GM21447 (cell line): ENCODE data around the gene PTPDC1.
"Not testable (repeated sequence)": the region's sequence is repeated elsewhere in the genome, so short reads cannot be mapped to it uniquely, and the experiment has no call there.

ENCODE experiments used
- ATAC-seq: cut with Tn5 transposase; IDR thresholded peaks from one replicate; pipeline ENCODE4 v1.9.1; 2021; ENCODE audit not compliant: unreplicated experiment

The PTPDC1 gene

DNA sequence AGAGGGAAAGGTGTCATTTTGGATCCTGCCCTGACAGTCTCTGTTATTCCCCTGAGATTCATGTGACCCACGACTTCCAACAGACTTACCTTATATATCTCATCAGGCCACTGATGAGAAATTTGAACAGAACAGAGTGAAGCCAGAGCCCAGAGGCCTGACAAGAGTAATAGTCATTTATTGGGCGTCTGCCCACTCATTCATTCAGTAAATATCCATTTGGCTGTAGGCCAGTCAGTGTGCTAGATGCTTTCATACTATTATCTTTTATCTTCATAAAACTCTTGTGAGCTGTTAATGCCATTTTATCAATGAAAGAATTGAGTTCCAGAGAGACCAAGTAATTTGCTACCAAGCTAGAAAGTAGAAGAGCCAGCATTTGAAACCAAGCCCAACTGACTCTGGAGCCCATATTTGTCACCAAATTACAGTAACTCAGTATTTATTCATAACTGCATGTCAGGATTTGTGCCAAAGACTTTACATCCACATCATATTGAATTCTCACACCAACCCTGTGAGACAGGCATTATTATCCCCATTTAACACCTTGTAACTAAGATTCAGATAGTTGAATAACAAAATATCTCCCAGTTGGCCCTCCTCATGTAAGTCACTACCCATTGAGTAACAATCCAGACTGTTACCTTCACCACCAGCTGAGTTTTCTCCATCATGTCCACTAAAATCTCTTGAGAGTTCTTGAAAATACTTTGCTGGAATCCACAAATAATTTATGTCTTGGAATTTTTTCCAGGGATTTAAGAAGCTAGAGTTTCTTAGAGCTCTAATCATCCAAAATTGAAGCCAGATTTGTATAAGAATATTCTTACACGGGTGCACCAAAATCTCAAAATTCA, 2.5 kb downstream of the PTPDC1 start:
- no peak for ATAC-seq

DNA sequence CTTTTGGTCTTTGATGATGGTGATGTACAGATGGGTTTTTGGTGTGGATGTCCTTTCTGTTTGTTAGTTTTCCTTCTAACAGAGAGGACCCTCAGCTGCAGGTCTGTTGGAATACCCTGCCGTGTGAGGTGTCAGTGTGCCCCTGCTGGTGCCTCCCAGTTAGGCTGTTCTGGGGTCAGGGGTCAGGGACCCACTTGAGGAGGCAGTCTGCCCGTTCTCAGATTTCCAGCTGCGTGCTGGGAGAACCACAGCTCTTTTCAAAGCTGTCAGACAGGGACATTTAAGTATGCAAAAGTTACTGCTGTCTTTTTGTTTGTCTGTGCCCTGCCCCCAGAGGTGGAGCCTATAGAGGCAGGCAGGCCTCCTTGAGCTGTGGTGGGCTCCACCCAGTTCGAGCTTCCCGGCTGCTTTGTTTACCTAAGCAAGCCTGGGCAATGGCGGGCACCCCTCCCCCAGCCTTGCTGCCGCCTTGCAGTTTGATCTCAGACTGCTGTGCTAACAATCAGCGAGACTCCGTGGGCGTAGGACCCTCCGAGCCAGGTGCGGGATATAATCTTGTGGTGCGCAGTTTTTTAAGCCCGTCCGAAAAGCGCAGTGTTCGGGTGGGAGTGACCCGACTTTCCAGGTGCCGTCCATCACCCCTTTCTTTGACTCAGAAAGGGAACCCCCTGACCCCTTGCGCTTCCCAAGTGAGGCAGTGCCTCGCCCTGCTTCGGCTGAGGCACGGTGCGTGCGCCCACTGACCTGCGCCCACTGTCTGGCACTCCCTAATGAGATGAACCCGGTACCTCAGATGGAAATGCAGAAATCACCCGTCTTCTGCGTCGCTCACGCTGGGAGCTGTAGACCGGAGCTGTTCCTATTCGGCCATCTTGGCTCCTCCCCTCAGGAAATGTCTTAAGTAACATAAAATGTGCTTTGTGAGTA, 10.2 kb downstream of the PTPDC1 start:
- ATAC-seq, result not testable (repeated sequence)

DNA sequence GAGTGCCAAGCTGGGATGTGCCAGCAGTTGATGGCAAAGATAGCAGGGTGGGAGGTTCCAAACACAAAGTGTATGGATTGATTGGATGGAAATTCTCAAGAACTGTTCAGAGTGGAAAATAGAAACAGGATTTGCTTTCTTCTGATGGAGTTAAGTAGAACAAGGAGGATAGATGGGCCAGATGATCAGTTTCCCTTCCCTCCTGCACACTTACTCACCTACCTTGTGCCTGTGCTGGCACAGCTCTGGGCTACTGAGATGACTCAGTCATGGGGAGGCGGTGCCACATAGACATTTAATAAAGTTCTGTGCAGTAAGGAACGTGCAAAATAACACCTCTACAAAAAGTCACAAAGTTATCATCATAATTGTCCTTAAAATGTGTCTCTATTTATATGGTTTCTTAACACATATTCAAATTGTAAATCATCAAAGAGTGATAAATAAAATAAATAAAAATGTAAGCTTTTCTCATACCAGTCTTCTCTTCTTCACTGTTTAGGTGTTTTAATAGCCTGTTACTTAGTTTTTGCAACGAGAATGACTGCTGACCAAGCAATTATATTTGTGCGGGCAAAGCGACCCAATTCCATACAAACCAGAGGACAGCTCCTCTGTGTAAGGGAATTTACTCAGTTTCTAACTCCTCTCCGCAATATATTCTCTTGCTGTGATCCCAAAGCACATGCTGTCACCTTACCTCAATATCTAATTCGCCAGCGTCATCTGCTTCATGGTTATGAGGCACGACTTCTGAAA, 12.7 kb downstream of the PTPDC1 start:
- ATAC-seq, result no peak

DNA sequence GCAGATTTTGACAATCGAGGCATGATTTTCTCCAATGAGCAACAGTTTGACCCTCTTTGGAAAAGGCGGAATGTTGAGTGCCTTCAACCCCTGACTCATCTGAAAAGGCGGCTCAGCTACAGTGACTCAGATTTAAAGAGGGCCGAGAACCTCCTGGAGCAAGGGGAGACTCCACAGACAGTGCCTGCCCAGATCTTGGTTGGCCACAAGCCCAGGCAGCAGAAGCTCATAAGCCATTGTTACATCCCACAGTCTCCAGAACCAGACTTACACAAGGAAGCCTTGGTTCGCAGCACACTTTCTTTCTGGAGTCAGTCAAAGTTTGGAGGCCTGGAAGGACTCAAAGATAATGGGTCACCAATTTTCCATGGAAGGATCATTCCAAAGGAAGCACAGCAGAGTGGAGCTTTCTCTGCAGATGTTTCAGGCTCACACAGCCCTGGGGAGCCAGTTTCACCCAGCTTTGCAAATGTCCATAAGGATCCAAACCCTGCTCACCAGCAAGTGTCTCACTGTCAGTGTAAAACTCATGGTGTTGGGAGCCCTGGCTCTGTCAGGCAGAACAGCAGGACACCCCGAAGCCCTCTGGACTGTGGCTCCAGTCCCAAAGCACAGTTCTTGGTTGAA, 13.6 kb downstream of the PTPDC1 start:
- no peak for ATAC-seq

DNA sequence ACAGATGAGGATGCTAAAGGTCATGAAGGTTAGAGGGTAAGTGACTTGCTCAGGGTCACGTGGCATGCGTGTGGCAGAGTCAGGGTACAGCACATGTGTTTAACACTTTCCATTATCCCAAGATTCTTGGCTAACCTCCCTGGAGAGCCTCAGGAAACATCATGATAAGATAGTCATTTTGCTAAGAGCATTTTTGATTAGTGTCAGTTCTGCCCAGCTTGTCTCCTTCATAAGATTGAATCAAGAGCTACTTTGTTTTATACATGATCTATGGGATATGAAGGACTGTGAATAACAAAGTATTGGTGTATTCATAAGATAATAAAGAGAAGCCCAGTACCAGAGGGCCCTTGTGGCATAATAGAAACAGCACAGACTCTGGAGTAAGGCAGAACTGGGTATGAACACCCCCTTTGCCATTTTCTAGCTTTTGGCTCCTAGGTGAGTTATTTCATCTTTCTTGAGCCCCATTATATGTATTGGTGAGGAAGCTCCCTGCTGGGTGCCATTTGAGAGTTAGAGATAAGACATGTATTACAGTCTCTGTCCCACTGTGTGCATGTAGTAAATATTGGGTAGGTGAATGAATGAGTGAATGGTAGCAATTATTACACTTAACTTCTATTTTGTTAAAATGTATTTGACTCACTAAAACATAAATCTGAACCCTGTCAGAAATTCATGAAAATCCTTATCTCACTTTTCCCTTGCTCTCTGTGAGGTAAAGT, 16.1 kb downstream of the PTPDC1 start:
- ATAC-seq, result no peak

DNA sequence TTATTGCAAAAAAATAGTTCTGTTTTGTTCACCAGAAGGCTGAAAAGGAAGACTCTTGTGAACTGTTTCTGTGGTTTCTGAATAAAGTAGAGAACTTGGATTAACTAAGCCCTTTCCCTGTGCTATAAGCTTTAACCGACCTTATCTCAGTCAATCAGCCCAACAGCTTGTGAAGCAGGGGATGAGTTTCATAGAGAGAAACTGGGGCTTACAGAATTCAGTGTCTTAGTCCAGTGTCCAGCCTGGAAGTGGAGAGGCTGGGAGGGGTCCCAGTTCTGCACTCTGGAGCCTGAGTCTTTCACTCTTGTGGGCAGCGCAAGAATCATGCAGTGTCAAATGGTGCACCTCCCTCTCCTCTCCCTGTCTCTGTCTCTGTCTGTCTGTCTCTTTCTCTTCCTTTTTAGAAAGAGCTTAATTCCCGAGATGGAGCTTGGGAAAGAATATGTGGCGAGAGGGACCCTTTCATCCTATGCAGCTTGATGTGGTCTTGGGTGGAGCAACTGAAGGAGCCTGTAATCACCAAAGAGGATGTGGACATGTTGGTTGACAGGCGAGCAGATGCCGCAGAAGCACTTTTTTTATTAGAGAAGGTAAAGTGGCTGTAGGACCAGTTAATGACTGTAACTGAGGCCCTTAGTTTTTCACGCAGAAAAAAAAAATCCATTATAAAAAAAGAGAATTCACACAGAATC, 17.0 kb downstream of the PTPDC1 start:
- no peak for ATAC-seq

DNA sequence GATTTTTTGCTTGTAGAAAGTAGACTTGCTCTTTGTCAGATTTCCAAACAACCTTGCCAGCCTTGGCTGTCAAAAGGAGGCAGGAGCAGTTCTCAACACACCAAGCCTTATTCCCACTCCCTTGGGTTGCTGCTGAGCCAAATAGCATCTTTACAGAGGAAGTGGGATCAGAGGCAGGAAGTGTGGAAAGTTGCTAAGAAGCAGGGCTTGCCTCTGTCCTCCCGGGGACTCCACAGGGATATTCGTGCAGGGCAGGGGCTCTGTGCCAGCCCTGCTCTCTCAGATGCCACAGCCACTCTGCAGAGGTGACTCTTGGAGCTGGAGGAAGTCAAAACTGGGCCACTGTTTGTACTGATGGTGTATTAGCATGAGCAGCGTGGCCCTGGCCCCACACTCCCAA, 24.3 kb downstream of the PTPDC1 start:
- ATAC-seq, result no peak

DNA sequence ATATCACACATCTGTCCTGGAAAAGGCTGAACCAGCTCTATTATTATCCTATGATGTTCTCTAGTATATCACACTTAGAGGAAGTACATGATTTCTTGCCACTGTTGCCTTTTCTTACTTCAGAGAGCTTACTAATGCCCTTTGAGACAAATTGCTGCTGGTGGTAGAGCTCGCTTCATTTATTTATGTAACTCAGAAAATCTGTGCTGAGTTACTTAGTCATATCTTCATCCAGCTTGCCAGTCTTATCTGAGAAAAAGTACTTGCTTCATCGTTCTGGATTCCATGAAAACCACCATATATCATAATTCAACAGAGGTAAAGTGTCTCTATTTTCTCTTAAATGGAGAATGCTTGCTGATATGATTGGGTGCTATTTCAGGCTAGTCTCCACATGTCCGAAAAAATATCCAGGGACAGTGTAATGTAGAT, 26.6 kb downstream of the PTPDC1 start:
- ATAC-seq, result no peak

DNA sequence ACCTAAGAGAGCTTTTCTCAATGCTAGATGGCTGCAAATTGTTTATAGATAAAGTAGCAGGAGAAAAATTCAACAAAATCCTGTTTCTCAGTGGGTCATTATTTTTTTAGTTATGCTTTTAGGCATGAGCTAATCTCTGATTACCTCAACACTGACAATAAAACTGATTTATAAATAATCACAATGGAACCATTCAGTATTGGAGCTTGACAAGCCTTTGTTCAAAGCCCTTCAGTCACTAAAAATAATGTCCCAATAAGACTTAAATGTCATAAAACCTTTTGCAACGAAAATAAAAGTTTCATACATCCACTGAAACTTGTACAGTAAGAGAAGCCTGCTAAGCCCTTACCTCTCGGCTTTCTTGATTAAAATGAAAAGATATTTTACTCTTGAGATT, 27.2 kb downstream of the PTPDC1 start:
- no peak for ATAC-seq

DNA sequence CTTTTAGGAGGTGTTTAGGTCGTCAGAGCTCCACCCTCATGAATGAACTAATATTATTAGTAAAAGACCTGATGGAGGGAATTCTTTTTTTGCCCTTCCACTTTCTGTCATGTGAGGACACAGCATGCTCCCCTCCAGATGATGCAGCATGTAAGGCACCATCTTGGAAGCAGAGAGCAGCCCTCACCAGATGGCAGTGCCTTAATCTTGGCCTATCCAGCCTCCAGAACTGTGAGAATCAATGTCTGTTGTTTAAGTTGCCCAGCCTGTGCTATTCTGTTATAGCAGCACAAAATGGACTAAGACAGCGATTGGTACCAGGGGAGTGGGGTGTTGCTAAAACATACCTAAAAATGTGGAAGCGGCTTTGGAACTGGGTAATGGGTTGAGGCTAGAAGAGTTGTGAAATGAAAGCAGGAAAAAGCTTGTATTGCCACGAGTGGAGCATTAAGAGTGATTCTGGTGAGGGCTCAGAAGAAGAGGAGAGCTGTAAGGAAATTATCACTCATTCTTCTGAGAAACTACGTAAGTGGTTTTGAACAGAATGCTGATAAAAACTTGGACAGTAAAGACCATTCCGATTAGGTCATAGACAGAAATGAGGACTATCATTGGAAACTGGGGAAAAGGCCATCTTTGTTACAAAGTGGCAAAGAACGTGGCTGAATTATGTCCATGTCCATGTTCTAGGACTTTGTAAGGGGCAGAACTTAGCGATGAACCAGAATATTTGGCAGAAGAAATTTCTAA, 28.6 kb downstream of the PTPDC1 start:
- ATAC-seq, result no peak

DNA sequence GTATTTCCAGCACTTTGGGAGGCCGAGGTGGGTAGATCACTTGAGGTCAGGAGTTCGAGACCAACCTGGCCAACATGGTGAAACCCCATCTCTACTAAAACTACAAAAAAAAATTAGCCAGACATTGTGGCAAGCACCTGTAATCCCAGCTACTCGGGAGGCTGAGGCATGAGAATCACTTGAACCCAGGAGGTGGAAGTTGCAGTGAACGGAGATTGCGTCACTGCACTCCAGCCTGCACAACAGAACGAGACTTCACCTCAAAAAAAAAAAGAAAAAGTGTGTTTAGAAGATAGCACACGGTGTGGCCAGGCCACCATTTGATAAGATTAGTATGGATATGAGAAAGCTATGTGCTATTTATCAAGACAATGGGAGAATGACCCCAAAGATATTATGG, 35.8 kb downstream of the PTPDC1 start:
- not testable (repeated sequence) for ATAC-seq

DNA sequence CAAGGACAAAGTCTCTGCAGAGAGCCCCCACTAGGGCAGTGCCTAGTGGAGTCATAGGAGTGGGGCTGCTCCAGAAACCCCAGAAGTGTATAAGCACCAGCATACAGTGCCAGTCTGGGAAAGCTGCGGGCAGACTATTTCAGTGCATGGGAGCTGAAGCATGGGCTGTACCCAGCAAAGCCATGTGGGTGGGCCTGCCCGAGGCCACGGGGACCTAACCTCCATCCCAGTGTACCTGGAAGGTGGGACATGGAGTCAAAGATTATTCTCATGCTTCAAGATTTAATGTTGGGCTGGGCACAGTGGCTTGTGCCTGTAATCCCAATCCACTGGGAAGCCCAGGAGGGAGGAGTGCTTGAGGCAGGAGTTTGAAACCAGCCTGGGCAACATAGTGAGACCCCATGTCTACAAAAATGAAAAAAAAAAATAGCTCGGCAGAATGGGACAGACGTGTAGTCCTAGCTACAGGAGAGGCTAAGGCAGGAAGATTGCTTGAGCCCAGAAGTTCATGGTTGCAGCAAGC, 36.7 kb downstream of the PTPDC1 start:
- ATAC-seq, result no peak

DNA sequence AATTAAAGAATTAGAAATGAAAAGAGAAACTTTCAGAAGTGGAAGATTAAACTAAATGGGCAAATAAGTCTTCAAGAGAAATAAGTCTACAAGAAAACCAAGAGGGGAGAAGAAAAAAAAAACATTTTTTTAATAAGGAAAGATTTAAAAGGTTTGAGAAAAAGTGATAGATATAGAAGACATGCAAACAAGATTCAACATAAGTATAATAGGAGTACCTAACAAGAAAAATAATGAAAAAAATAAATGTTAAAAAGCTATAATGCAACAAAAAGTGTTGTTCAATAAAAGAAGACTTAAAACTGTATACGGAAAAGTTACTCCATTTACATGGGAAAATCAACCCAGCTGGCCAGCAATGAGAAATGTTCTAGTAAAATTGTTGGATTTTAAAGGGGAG, 42.6 kb downstream of the PTPDC1 start:
- no peak for ATAC-seq

DNA sequence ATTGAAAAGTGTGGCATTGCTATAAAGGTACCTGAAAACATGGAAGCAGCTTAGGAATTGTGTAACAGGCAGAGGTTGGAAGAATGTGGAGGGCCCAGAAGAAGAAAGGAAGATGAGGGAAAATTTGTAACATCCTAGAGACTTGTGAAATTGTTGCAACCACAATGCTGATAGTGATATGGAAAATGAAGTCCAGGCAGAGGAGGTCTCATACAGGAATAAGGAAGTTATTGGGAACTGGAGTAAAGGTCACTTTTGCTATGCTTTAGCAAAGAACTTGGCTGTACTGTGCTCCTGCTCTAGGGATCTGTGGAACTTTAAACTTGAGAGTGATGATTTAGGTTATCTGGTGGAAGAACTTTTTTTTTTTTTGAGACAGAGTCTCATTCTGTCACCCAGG, 43.5 kb downstream of the PTPDC1 start:
- no peak for ATAC-seq

DNA sequence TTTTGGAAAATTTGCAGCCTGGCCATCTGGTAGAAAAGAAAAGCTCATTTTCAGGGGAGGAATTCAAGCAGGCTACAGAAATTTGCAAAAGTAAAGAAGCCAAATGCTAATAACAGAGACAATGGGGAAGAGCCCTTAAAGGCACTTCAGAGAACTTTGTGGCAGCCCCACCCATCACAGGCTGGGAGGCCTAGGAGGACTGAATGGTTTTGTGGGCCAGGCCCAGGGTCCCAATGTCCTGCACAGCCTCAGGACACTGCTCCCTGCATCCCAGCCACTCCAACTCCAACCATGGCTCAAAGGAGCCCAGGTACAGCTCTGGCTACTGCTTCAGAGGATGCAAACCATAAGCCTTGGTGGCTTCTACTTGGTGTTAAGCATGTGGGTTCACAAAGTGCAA, 44.3 kb downstream of the PTPDC1 start:
- no peak for ATAC-seq

DNA sequence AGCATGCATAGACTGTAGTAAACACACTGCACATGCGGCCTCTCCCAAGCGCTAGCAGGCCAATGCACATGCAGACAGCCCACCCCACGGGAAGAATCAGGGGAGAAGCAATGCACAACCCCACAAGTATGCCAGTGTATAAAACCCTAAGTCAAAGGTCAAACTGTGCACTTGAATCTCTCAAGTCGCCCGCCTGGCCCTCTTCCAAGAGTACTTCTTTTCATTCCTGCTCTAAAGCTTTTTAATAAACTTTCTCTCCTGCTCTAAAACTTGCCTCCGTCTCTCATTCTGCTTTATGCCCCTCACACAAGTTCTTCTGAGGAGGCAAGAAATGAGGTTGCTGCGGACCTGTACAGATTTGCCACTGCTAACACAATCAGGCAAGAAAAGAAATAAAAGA, 50.4 kb downstream of the PTPDC1 start:
- no peak for ATAC-seq

DNA sequence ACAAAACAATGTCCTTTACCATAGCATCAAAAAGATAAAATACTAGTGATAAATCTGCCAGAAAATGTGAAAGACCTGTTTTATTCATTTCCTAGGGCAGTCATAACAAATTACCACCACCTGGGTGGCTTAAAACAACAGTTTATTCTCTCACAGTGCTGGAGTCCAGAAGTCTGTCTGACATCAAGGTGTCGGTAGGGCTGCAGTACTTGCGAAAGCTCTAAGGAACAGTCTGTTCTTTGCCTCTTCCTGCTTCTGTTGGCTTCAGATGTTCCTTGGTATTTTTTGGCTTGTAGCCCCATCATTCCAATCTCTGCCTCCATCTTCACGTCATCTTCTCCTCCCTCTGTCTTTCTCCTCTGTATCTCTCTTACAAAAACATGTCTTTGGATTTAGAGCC, 51.0 kb downstream of the PTPDC1 start:
- ATAC-seq, result no peak

DNA sequence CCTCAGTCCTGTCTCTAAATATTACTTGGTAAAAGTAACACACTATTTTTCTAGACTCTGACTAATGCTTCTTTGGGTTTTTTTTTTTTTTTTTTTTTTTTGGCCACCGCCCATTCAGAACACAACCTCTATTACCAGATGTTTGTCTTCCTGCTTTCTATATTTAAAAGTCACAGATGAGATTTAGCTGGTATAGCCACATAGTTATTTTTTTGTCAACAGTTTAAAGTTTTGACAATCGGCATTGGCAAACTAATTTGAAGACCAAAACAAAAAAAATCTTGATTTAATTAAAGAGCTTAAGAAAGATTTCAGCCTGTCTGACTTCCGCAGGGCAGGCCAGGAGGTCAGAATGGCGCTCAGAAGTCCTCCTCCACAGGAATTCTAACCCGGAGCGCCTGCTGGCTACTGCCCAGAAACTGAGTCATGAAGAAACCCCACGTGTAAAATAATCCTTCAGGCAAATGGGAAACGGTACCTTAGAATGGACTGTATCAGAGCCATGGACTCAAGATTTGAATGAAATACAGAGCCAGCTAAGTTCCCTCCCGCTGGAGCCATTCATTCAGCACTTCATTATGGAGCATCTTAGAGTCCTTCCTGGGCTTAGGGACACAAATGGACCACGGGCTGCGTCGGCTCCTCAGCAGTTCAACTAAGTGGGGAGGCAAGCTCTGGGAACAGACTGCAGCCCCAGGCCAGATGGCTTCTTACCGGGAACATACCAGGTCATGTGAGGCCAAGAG, 55.6 kb downstream of the PTPDC1 start:
- no peak for ATAC-seq
